Measurements from ENCODE around the gene SH3RF3.

Gene SH3RF3

GRCh38 chr2:109290887-109291643 is 162.1 kb downstream of the SH3RF3 start:
- peak; percentile 64 for DNase-seq

GRCh38 chr2:109292386-109292785 is 163.4 kb downstream of the SH3RF3 start:
- DNase-seq = no peak

- no peak for DNase-seq
These were observed 164.7 kb downstream of the SH3RF3 start for GRCh38 chr2:109293663-109294062.

- no peak for DNase-seq
These were observed 165.5 kb downstream of the SH3RF3 start for GRCh38 chr2:109294523-109294922.

GRCh38 chr2:109295070-109295780 is 166.2 kb downstream of the SH3RF3 start:
- no peak for DNase-seq

- DNase-seq = no peak
These were observed 166.7 kb downstream of the SH3RF3 start for GRCh38 chr2:109295781-109296117.

- no peak for DNase-seq
These were observed 168.8 kb downstream of the SH3RF3 start for GRCh38 chr2:109297566-109298490.

GRCh38 chr2:109298851-109299250 is 169.8 kb downstream of the SH3RF3 start:
- DNase-seq = no peak

- DNase-seq = no peak
These were observed 170.5 kb downstream of the SH3RF3 start for GRCh38 chr2:109299536-109299935.

- no peak for DNase-seq
These were observed 171.6 kb downstream of the SH3RF3 start for GRCh38 chr2:109300582-109300981.

- DNase-seq = no peak
These were observed 172.7 kb downstream of the SH3RF3 start for GRCh38 chr2:109301746-109302145.

GRCh38 chr2:109302319-109302718 is 173.3 kb downstream of the SH3RF3 start:
- DNase-seq = no peak

GRCh38 chr2:109304242-109304641 is 175.2 kb downstream of the SH3RF3 start:
- no peak for DNase-seq

- peak; percentile 74 for DNase-seq
These were observed 175.9 kb downstream of the SH3RF3 start for GRCh38 chr2:109304731-109305470.

- no peak for DNase-seq
These were observed 176.6 kb downstream of the SH3RF3 start for GRCh38 chr2:109305490-109306167.

- no peak for DNase-seq
These were observed 177.2 kb downstream of the SH3RF3 start for GRCh38 chr2:109306190-109306589.

GRCh38 chr2:109311771-109312170 is 182.8 kb downstream of the SH3RF3 start:
- DNase-seq = no peak

GRCh38 chr2:109312902-109313301 is 183.9 kb downstream of the SH3RF3 start:
- no peak for DNase-seq

- DNase-seq = no peak
These were observed 184.3 kb downstream of the SH3RF3 start for GRCh38 chr2:109313343-109313742.

- DNase-seq = no peak
These were observed 187.1 kb downstream of the SH3RF3 start for GRCh38 chr2:109316091-109316490.

GRCh38 chr2:109317471-109318095 is 188.6 kb downstream of the SH3RF3 start:
- no peak for DNase-seq
